Endodermal cell (in vitro differentiated cells): ENCODE measurements around the gene KCNJ18. TPM values are rescaled to one million over a fixed set of nuclear protein-coding genes. Genes with fewer than 3 reads are reported as not detected.
"Not testable (repeated sequence)": the region's sequence is repeated elsewhere in the genome, so short reads cannot be mapped to it uniquely, and the experiment has no call there.

Source experiments
- DNase-seq: peaks from one replicate; pipeline ENCODE4 v3.0.0-alpha.2; 2017
- H3K27ac ChIP-seq: 2 replicates; pipeline ENCODE4 v1.5.1; 2013; ENCODE audit warnings: mild to moderate bottlenecking, low read depth, low read length, moderate library complexity
- H3K27me3 ChIP-seq: 2 replicates; pipeline ENCODE4 v1.6.1; 2013; ENCODE audit warnings: mild to moderate bottlenecking, low read length, moderate library complexity; ENCODE audit not compliant: insufficient read depth, control insufficient read depth, poor library complexity, severe bottlenecking
- H3K36me3 ChIP-seq: 2 replicates; pipeline ENCODE4 v1.7.0; 2013; ENCODE audit warnings: mild to moderate bottlenecking, low read length, moderate library complexity; ENCODE audit not compliant: control insufficient read depth, insufficient read depth
- H3K4me1 ChIP-seq: one replicate; pipeline ENCODE4 v1.7.0; 2013; ENCODE audit warnings: low read length; ENCODE audit not compliant: control insufficient read depth, insufficient read depth
- H3K4me3 ChIP-seq: 2 replicates; pipeline ENCODE4 v1.5.1; 2013; ENCODE audit warnings: mild to moderate bottlenecking, low read length, moderate library complexity
- H3K9ac ChIP-seq: 2 replicates; pipeline ENCODE4 v1.6.1; 2013; ENCODE audit warnings: mild to moderate bottlenecking, low read length, moderate library complexity; ENCODE audit not compliant: poor library complexity, severe bottlenecking; ENCODE audit errors: extremely low read depth
- H3K9me3 ChIP-seq: 2 replicates; pipeline ENCODE4 v1.6.1; 2013; ENCODE audit warnings: mild to moderate bottlenecking, low read length, moderate library complexity; ENCODE audit not compliant: control insufficient read depth
- H3K27ac Mint-ChIP-seq: 2 replicates; pipeline ENCODE4 v1.8.0; 2020; ENCODE audit warnings: mixed read lengths
- H3K27me3 Mint-ChIP-seq: 2 replicates; pipeline ENCODE4 v1.8.0; 2021; ENCODE audit warnings: mild to moderate bottlenecking, mixed read lengths; ENCODE audit not compliant: insufficient read depth
- H3K36me3 Mint-ChIP-seq: 2 replicates; pipeline ENCODE4 v1.8.0; 2020; ENCODE audit warnings: low read depth, mixed read lengths
- H3K4me1 Mint-ChIP-seq: 2 replicates; pipeline ENCODE4 v1.8.0; 2020; ENCODE audit warnings: mixed read lengths
- H3K4me3 Mint-ChIP-seq: 2 replicates; pipeline ENCODE4 v1.8.0; 2020; ENCODE audit warnings: mild to moderate bottlenecking, moderate library complexity, mixed read lengths
- H3K9me3 Mint-ChIP-seq: 2 replicates; pipeline ENCODE4 v1.8.0; 2020; ENCODE audit warnings: mild to moderate bottlenecking, mixed read lengths
- WGBS, 2 experiments: methylation state at CpG; one replicate each; pipeline versions ENCODE4 v1.1.5 to v1.1.7; 2013; ENCODE audit warnings: missing lambda C conversion rate in 2 of 2, mixed read lengths in 1 of 2; ENCODE audit not compliant: insufficient coverage in 1 of 2, insufficient read length in 1 of 2; 5-methylcytosine and 5-hydroxymethylcytosine counted together
- total RNA-seq, 2 donors: library from RNA; stranded (reverse); fragmentation: NEBNext Ultra II Directional in 1 of 2; extraction: Animal tissue kit (Norgen Biotek cat#: 25700) in 1 of 2; gene quantifications; 2 replicates in 1 of 2; 3 replicates in 1 of 2; pipeline ENCODE4 v1.2.1, GENCODE V29; 2021

The KCNJ18 gene
- total RNA-seq, 2 donors from 2014 or later: not detected

DNA sequence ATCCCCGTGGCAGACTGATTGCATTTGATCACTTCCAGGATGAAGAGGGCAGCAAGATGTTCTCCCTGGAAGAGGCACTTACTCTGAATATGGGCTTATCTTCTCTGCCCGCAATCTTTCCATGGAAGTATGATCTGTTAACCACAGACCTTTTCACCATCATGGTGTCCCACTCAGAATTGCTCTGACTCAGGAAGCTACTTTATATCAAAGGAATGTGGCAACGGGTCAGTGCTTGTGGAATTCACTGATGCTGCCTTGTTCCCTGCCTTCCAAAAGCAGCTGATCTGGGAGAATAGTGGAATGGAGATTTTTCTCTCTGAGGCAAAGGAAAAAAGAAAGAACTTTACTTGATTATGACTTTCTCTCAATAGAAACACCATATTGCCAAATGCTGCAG lies 23.6 kb downstream of the KCNJ18 start:
- H3K4me3 Mint-ChIP-seq, H3K27ac ChIP-seq, H3K4me1 Mint-ChIP-seq, DNase-seq, H3K36me3 Mint-ChIP-seq, H3K27me3 Mint-ChIP-seq, H3K36me3 ChIP-seq, H3K27ac Mint-ChIP-seq, H3K27me3 ChIP-seq, H3K9ac ChIP-seq, H3K9me3 ChIP-seq, H3K4me1 ChIP-seq, H3K4me3 ChIP-seq: not testable (repeated sequence)
- H3K9me3 Mint-ChIP-seq: peaks cover 86% of the 10 kb centered on the region
- WGBS, 2 experiments: 92% methylated on average over 1 of the region's 3 CpGs; no CpG with 5 or more reads in 1 of the 2 experiments

DNA sequence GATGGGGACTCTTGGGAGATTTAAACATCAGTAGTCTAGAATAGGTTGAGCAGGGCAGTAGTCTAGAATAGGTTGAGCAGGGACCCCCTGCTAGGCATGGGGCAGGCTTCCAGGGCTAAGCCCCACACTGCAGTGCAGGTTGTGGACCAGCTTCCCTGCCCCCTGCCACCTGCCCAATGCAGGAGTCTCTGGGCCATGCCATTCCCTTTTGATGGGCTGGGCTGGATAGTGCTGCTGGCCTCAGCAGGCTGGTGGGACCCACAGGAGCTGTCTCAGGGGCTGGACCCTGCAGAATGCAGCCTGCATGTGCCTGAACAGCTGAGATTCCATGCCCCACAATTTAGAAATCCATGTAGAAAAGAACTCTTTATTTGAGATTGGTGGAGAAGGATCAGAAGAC lies 26.6 kb downstream of the KCNJ18 start:
- H3K27ac Mint-ChIP-seq, H3K4me3 ChIP-seq, H3K4me1 ChIP-seq, H3K27me3 ChIP-seq, H3K27ac ChIP-seq, H3K36me3 Mint-ChIP-seq, H3K9me3 ChIP-seq, H3K4me1 Mint-ChIP-seq, H3K36me3 ChIP-seq, H3K9ac ChIP-seq, H3K4me3 Mint-ChIP-seq, H3K27me3 Mint-ChIP-seq: not testable (repeated sequence)
- peak; percentile 34 for DNase-seq
- H3K9me3 Mint-ChIP-seq: peaks cover 87% of the 10 kb centered on the region

DNA sequence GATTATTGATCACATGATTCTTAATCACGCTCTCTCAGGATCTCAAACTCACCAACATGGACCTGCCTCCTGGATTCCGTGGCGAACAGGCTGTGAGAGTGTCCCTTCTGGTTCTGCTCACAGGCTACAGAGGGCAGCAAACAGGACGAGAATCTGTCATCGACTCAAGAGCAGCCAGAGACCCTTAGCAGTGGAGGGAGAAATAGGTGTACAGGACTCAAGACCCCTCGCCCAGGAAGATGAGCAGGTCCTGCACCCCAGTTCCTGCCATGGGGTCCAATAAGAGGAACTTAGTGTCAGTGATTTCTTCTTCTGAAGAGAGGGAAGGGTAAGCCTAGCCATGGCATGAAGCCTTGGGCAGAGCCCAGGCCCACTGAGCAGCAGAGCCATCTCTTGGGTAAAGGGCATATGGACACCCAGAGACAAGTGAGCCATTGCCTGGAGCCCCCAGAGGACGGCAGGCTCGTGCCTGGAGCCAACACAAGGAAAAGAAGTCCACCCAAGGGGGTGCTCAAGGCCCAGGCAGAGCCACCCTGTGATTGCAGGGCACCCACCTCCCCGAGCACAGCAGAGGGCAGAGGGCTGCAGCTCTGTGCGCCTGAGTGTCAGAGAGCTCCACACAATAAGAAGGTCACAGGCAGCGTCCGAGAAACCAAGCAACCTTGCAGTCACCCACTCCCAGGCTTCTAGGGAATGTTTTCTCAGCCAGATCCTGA lies 27.3 kb downstream of the KCNJ18 start:
- H3K4me3 Mint-ChIP-seq, H3K9me3 ChIP-seq, H3K4me1 ChIP-seq, H3K27me3 Mint-ChIP-seq, H3K27ac Mint-ChIP-seq, H3K36me3 ChIP-seq, H3K9ac ChIP-seq, H3K36me3 Mint-ChIP-seq, H3K27ac ChIP-seq, H3K27me3 ChIP-seq, H3K4me1 Mint-ChIP-seq, H3K4me3 ChIP-seq: not testable (repeated sequence)
- peak; percentile 24 for DNase-seq
- WGBS, 2 experiments: 75 to 83% methylated on average over 8 to 12 of the region's 12 CpGs
- H3K9me3 Mint-ChIP-seq: peaks cover 83% of the 10 kb centered on the region

DNA sequence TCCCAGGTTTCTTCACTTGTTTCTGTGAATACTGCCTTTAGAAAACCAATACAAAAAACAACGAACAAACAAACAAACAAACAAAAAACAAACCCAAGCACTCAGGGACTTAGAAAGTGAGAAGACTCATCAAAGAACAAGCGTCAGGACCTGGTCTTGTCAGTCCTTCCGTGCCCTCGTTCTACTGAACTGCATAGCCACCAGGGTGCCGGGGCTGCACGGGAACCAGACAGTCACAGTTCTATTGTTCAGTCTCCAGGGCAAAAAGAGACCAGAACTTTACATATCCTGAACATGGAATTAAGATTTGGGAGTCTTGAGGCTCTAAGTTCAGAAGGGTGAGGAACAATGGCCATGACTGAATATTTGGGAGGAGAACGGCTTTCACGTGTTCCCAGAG lies 28.2 kb downstream of the KCNJ18 start:
- not testable (repeated sequence) for H3K27me3 Mint-ChIP-seq, H3K9me3 ChIP-seq, H3K9ac ChIP-seq, H3K4me3 Mint-ChIP-seq, H3K4me3 ChIP-seq, H3K36me3 Mint-ChIP-seq, H3K27ac Mint-ChIP-seq, H3K4me1 Mint-ChIP-seq, H3K4me1 ChIP-seq, H3K36me3 ChIP-seq, H3K27me3 ChIP-seq, DNase-seq, H3K27ac ChIP-seq
- WGBS, 2 experiments: 68 to 70% methylated on average over 4 to 7 of the region's 8 CpGs
- peaks cover 76% of the 10 kb centered on the region for H3K9me3 Mint-ChIP-seq

DNA sequence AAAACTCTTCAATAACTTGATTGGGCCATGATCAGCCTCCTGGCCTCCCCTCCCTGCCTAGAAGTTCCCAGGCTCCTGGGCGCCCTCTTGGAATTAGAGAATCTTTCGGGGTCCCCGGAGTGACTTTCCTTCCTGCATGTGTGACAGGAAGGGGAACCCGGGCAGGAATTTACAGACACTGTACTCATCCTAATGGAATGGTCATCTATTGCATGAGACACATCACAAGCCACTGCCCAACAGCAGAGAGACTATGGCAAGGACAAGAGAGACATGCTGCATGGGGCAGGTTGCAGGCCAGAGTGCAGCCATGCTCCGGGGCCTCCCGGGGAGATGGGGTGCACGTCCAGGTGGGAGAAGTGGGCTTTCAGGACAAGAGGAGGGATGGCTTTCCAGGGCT lies 29.9 kb downstream of the KCNJ18 start:
- H3K36me3 Mint-ChIP-seq, H3K4me1 ChIP-seq, H3K27ac ChIP-seq, H3K9ac ChIP-seq, H3K9me3 ChIP-seq, H3K4me3 ChIP-seq, H3K27me3 Mint-ChIP-seq, H3K36me3 ChIP-seq, H3K4me1 Mint-ChIP-seq, H3K27ac Mint-ChIP-seq, H3K27me3 ChIP-seq, H3K4me3 Mint-ChIP-seq: not testable (repeated sequence)
- peak; percentile 6 for DNase-seq
- 58% methylated on average over 5 of the region's 7 CpGs; no CpG with 5 or more reads in 1 of the 2 experiments for WGBS, 2 experiments
- H3K9me3 Mint-ChIP-seq: peaks cover 79% of the 10 kb centered on the region

DNA sequence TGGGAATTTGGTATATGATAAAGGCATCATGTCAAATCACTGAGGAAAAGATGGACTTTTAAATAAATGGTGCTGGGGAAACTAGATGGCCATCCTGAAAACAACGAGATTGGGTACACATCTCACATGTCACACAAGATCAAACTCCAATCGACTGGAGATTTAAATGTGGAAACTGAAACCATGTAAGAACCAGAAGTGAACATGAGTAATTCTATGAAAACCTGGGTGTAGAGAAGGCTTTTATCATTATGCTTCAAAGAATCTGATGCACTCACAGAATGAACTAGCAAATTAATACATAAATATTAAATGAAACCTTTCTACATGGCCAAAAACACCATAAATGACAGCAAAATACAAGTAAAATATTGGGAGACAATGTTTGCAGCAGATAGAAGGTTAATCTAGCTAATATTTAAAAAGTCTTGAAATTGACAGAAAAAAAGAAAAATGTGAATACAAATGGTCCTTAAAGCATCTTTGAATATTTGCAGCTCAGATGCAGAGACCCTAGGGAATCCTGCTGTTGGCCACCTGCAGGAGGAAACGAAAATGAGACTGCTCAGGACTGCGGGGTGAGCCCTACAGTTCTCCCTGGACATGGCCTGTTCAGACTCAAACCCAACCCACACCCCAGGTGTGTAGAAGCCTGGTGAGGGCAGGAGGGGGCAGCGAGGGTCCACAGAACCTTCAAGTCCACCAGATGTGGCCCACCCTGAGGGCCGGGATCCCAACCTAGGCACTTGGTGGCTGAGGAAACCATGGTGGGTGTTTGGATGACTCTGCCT lies 32.1 kb downstream of the KCNJ18 start:
- H3K4me3 ChIP-seq, H3K4me1 Mint-ChIP-seq, H3K9ac ChIP-seq, H3K9me3 ChIP-seq, H3K4me1 ChIP-seq, H3K27me3 Mint-ChIP-seq, H3K27ac ChIP-seq, DNase-seq, H3K4me3 Mint-ChIP-seq, H3K27ac Mint-ChIP-seq, H3K36me3 Mint-ChIP-seq, H3K27me3 ChIP-seq, H3K36me3 ChIP-seq: not testable (repeated sequence)
- H3K9me3 Mint-ChIP-seq: peaks cover 80% of the 10 kb centered on the region
- WGBS, 2 experiments: 100% methylated on average over 1 of the region's 6 CpGs; no CpG with 5 or more reads in 1 of the 2 experiments

DNA sequence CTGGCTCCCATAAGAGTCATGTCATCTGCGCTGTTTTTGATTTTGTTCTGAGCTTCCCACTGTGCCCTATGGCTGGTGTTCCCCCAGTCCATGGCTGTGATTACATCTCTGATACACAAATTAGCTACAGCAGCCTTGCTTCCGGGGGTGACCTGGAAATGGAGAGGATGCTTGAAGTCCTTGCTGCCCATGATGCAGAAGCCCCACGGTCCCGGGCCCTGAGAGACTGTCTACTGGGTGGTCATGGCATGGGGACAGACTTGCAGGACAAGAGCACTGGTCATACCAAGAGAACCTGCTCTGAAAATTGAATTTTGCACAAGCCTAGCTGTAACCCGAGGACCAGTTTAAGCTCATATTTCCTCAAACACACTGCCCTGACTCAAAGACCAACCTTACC lies 38.8 kb downstream of the KCNJ18 start:
- not testable (repeated sequence) for H3K4me3 ChIP-seq, H3K27me3 ChIP-seq, H3K4me3 Mint-ChIP-seq, H3K9ac ChIP-seq, H3K9me3 ChIP-seq, H3K36me3 ChIP-seq, H3K4me1 ChIP-seq, H3K27ac ChIP-seq, H3K27ac Mint-ChIP-seq, H3K4me1 Mint-ChIP-seq, H3K27me3 Mint-ChIP-seq, H3K36me3 Mint-ChIP-seq
- peaks cover 95% of the 10 kb centered on the region for H3K9me3 Mint-ChIP-seq
- peak; percentile 31 for DNase-seq
- 73 to 77% methylated on average over 3 to 5 of the region's 5 CpGs for WGBS, 2 experiments
